ENCODE data around the gene PERCC1. TPM values are rescaled to one million over a fixed set of nuclear protein-coding genes. Genes with fewer than 3 reads are reported as not detected.
A peak's percentile ranks its signal among the peaks of the same experiment; 100 is the strongest.

PERCC1 gene
- total and polyA plus RNA-seq, 8 donors: 0.16 to 0.23 TPM; not detected in 6

DNA sequence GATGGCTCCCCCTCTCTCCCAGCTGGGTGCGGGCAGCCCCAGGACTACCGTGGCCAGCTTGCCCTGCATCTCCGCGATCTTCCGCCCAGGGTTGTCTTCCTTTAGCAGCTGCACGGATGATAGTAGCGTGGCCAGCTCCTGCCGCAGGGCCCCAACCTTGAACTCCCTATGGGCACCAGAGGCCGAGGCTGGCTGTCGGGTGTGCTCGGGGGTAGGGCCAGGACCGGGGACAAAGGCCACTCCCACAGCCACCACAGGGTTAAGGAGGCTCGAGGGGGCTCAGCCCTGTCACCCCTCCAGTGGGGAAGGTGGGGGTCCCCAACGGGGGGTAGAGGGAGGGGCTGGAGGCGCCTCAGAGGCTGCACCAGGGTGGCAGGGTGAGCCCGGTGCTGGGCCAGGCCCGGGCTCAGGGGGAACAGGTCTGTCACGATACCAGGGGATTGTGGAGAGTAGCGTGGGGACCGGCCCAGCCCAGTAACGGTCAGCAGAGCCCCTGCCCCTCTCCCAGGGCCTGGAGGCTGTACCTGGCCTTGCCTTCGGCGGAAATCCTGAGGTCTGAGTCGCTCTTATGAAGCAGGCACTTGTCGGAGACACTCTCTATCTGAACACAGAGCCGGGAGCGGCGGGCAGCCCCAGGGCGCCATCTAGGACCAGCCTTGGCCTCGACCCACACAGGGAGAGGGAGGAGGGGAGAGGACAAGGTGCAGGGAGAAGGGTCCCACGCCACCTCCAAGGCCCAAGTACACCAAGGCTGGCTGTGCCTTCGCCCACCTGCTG is 5.2 kb downstream of the PERCC1 start:
- TF ChIP-seq, protein P1, sequence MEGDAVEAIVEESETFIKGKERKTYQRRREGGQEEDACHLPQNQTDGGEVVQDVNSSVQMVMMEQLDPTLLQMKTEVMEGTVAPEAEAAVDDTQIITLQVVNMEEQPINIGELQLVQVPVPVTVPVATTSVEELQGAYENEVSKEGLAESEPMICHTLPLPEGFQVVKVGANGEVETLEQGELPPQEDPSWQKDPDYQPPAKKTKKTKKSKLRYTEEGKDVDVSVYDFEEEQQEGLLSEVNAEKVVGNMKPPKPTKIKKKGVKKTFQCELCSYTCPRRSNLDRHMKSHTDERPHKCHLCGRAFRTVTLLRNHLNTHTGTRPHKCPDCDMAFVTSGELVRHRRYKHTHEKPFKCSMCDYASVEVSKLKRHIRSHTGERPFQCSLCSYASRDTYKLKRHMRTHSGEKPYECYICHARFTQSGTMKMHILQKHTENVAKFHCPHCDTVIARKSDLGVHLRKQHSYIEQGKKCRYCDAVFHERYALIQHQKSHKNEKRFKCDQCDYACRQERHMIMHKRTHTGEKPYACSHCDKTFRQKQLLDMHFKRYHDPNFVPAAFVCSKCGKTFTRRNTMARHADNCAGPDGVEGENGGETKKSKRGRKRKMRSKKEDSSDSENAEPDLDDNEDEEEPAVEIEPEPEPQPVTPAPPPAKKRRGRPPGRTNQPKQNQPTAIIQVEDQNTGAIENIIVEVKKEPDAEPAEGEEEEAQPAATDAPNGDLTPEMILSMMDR (IDR thresholded peaks at IDR 0.05): no peak
- Histone ChIP-seq H3K9me3 (no peaks in the 10 kb centered on the region), H3K4me3 (no peak overlapping the region), H3K27ac (no peak overlapping the region), H3K4me1 (no peaks in the 10 kb centered on the region), H3K36me3 (no peaks in the 10 kb centered on the region), H3K27me3 (no peaks in the 10 kb centered on the region)
- DNase-seq (peak in 1 of 6 donors; percentile 61), ATAC-seq (peak in 1 of 4 donors; percentile 20), FAIRE-seq (no peak)
- 77 to 82% methylated on average over 26 to 32 of the region's 32 CpGs for WGBS, 2 donors
- intact Hi-C loops (cut with DNase I): no loop called here

DNA sequence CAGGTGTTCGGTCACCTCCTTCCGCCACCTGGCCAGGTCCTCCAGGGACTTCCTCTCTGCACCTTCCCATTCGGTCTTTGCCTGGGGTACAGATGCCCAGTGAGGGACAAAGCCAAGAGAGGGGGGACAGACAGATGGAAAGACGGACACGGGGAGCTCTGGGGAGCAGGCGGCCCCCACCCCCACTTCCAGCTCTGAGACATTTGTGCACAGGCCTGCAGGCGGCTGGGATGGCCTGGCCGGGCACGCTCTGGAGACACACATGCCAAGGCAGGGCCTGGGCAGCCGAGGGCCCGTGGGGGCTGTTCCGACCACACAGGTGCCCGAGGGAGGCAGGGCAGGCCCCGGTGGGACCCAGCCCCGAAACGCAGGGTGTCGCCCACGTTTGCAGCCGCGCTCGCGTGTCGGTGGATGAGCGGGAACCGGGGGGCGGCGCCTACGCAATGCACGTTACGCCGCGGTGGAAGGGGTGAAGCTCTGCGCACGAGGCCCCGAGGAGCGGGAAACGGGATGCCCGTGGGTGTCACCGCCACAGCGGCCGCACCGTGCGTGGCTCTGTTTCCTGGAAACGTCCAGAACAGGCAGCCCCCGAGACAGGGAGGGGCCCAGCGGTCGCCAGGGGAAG is 6.0 kb downstream of the PERCC1 start:
- intact Hi-C loops (cut with DNase I): no loop called here
- TF ChIP-seq, protein P1 (IDR thresholded peaks at IDR 0.05): no peak

DNA sequence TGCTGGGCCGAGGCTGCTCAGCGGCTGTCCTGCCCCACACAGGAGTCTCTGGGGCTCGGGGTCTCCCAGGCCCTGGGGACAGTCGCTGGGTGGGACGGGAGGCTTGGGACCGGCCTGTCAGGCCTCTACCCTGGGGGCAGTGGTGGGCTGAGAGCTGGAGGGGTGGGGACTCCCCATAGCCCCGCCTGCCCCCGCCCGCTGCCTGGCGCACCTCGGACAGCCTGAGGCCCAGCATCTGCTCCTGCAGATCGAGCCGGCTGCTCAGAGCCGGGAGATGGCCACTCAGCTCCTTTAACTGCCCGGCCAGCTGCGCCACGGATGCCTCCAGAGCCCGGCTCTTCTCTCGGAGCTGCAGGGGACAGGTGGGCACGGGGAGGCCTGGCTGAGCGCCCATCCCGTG is 6.7 kb downstream of the PERCC1 start:
- H3K27me3 ChIP-seq: no peaks in the 10 kb centered on the region
- H3K4me1 ChIP-seq: no peaks in the 10 kb centered on the region
- FAIRE-seq (no peak), ATAC-seq (no peak), DNase-seq (peak in 1 of 6 donors; percentile 74)
- no peaks in the 10 kb centered on the region for H3K36me3 ChIP-seq
- no peak overlapping the region for H3K4me3 ChIP-seq
- WGBS, 2 donors: 83 to 89% methylated on average over 22 of the region's 22 CpGs
- intact Hi-C loops (cut with DNase I): no loop called here
- no peak overlapping the region for H3K27ac ChIP-seq
- TF ChIP-seq, protein P1 (IDR thresholded peaks at IDR 0.05): no peak
- H3K9me3 ChIP-seq: no peaks in the 10 kb centered on the region

More for the DNA sequence above, 6.0 kb downstream of the PERCC1 start:
- DNase-seq (peak in 1 of 6 donors; percentile 70), ATAC-seq (no peak), FAIRE-seq (no peak)
- H3K27ac ChIP-seq: no peak overlapping the region
- WGBS, 2 donors: 88 to 89% methylated on average over 46 to 47 of the region's 47 CpGs
- no peaks in the 10 kb centered on the region for H3K4me1 ChIP-seq
- no peaks in the 10 kb centered on the region for H3K9me3 ChIP-seq
- H3K36me3 ChIP-seq: no peaks in the 10 kb centered on the region
- no peaks in the 10 kb centered on the region for H3K27me3 ChIP-seq
- H3K4me3 ChIP-seq: no peak overlapping the region

DNA sequence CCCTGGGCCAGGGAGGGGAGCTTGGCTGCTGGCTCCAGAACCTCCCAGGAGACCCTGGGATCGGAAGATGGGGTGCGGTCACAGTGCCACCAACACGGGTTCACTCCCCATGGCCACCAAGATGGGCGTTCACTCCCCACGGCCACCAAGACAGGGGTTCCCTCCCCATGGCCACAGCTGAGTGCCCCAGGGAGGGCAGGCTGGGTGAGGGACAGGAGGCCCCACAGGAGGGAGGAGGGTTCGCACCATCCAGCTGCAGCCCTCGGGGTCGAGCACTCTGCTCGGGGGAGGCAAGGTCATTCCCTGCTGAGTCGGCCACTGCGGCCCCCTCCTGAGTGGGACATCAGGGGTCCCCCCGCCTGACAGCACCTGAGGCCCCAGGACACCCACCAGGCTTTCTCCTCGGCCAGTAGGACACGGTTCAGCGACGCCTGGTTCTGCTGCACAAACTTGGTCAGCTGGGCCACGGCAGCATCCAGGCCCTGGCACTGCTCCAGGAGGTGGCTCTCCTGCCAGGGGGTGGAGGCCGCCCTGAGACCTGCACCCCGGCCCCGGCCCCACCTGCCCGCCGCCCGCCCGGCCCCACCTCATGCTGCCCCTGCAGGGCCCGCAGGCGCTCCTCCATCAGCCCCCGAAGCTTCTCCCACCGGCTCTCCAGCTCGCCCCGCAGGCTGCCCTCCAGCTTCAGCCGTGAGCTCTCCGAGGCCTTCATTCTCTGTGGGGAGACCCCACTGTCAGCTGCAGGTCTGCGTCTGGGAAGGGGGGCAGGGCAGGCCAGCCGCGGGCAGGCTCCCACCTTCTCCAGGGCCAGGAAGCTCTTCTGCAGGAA is 7.6 kb downstream of the PERCC1 start:
- Histone ChIP-seq H3K27me3 (no peaks in the 10 kb centered on the region), H3K4me3 (no peak overlapping the region), H3K36me3 (no peaks in the 10 kb centered on the region), H3K4me1 (no peaks in the 10 kb centered on the region), H3K27ac (no peak overlapping the region), H3K9me3 (no peaks in the 10 kb centered on the region)
- no peak for FAIRE-seq
- TF ChIP-seq, protein P1 (IDR thresholded peaks at IDR 0.05): no peak
- intact Hi-C loops (cut with DNase I): no loop called here
- 74 to 81% methylated on average over 34 to 35 of the region's 35 CpGs for WGBS, 2 donors
- DNase-seq: peak in 1 of 6 donors; percentile 74
- no peak for ATAC-seq

Data from pancreas (tissue), 10 donors.